Left cardiac atrium (tissue), 4 donors: ENCODE data around the gene DLX1. TPM values are rescaled to one million over a fixed set of nuclear protein-coding genes. Genes with fewer than 3 reads are reported as not detected.
"Not testable (repeated sequence)": the region's sequence is repeated elsewhere in the genome, so short reads cannot be mapped to it uniquely, and the experiment has no call there.

Experiments
- ATAC-seq, 2 donors: fragments of 200-7000 bp; cut with Tn5 transposase; one replicate each; pipeline ENCODE4 v1.9.1; 2020; ENCODE audit warnings: mild to moderate bottlenecking in 2 of 2, moderate library complexity in 2 of 2
- DNase-seq: peaks from one replicate; pipeline ENCODE4 v3.0.0-alpha.2; 2020
- intact Hi-C, 2 donors: fragments of 100-400 bp; cut with DNase I; formaldehyde crosslinking; loops; one replicate each; pipeline versions ENCODE4 v1.14.1 to v1.15.1; 2022 to 2023
- total RNA-seq, 2 donors: library from RNA; stranded (reverse); fragmentation: NEBNext Ultra II Directional; extraction: Animal tissue kit (Norgen Biotek cat#: 25700); gene quantifications; one replicate each; pipeline ENCODE4 v1.2.1, GENCODE V29; 2021
- donor health status: DM: no; HTN: yes; CAD: no.
- donor health status: DM: no; HTN: yes; CAD: no; lungs with severe emphysema.
- donor health status: DM: yes; HTN: yes; CAD: no.
- donor health status: Dilated cardiomyopathy.

The DLX1 gene
- total RNA-seq, 2 donors from 2014 or later: 0.15 to 0.16 TPM

DNA sequence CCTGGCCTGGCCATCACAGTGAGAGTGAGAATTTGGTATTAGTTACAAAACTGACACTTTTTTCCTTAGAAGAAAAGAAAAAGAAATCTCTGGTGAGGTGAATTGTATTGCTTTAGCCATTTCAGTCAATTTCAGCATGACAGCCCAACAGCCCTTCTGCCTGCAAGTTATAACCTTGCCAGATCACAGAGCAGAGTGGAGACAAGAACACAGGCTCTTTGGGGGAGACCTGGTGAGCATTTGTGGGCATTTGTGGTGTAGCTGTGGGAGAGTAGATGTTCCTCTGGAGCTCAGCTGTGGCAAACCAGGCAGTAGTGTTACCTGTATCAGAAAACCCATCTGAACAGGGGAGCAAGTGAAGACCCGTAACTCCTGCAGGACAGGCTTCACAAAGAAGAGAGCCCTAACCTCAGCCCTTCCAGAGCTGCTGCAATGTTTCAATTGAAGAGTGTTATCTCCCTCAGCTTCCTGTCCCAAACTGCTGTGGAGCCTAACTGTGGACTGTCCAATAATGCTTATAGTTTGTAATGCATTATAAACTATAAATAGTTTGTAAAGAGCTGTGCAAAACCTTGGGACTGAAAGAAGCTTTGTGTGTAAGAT, 22.8 kb upstream of the DLX1 start:
- DNase-seq: no peak
- ATAC-seq: no peak
- intact Hi-C loops: no loop called here

DNA sequence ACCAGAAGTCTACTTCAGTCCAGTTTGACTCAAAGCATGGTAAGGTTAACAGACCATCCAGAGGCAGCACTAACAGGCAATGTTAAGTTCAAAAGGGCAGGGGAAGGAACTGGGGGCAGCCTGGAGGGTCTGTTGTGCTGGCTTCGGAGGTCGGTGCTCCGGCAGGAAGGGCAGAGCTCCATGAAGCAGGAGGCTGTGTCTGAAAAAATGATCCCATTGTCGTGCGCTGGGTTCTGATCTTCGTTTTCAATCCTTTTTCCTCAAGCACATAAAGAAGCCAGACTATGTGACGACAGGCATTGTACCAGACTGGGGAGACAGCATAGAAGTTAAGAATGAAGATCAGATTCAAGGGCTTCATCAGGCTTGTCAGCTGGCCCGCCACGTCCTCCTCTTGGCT, 21.9 kb upstream of the DLX1 start:
- DNase-seq (no peak), ATAC-seq (no peak)
- intact Hi-C loops: no loop called here

DNA sequence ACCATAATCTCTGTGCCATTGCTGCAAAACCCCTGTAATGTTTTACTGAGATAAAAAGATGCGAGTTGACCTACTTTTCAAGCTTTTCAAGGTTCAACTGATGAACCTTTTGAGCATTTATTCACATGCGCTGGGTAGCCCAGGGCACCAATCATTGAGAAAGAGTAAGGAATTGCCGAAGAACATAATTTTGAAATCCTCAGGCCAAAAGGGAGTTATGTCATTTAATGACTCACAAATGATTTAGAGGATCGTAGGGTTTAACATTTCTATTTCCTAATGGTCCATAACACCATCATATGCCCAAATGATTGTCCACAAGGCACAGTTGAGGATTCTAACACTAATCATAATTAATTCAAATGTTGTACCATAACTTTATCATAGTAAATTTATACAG, 20.2 kb upstream of the DLX1 start:
- DNase-seq (no peak), ATAC-seq (no peak)
- intact Hi-C loops: no loop called here

DNA sequence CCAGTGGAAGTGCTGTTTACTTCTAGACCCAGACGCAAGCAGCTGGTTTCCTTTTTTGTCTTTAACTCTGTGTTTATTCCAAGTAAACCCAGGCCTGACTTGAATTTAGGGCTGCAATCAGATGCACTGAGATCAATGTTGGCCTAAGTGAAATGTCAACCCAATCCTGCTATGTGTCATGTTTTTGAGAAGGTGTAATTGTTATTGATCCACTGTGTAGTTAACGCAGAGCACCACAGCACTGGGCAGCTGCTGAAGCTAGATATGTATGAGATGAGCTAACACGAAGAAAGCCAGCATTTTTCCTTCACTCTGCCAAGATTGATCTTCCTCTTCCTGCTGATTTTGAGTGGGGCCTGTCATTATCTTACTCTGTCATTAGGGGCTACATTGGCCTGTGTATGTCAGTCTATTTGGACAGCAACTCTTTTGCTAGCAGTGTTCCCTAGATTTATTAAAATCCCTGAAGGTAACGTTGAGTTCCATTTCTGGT, 18.9 kb upstream of the DLX1 start:
- intact Hi-C loops: no loop called here
- DNase-seq (no peak), ATAC-seq (no peak)

DNA sequence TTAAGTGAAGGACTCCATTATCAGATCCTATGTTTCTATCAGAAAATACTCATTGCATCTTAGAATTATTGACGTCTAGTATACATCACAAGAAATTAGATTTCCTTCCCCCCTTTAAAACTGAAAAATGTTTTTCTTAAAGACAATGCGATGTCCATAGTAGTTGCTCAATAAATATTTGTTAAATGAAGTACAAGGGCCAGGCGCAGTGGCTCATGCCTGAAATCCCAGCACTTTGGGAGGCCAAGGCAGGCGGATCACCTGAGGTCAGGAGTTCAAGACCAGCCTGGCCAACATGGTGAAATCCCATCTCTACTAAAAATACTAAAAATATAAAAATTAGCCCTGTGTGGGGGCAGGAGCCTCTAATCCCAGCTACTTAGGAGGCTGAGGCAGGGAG, 17.4 kb upstream of the DLX1 start:
- not testable (repeated sequence) for ATAC-seq

DNA sequence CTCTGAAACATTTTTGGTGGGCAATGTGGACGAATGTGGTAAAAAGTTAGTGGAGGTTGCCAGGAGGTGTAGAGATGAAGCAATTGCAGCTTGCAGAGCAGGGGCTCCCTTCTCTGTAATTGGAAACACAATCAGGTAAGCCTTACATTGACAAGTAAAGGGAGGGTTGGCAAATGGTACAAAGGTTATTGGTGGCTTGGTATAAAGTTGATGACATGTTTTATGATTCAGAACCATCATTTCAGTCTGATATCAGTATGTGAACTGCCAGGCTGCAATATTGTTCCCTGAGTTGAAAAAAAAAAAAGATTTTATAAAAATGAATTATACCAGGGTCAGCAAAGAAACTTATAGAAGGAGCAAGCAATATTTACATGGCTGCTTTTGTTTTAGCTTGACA, 14.4 kb upstream of the DLX1 start:
- intact Hi-C loops: no loop called here
- DNase-seq (no peak), ATAC-seq (no peak)

More for the DNA sequence above, 17.4 kb upstream of the DLX1 start:
- intact Hi-C loops, DNase-seq: not testable (repeated sequence)

DNA sequence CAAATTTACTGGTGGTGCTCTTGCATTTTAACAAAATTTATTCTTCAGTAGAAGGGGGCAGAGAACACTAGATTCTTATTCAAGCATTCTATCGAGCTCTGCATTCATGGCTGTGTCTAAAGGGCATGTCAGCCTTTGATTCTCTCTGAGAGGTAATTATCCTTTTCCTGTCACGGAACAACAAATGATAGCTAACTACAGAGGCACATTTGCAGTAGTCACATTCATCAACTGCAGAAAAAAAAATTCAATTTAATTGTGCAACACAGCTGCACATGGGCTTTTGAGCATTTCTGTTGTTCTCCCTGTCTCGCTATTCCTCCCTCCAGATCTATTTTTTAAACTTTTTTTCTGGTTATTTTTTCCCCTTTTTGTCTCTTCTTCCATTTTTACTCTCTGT, 13.0 kb upstream of the DLX1 start:
- intact Hi-C loops: no loop called here
- no peak for ATAC-seq
- DNase-seq: no peak

DNA sequence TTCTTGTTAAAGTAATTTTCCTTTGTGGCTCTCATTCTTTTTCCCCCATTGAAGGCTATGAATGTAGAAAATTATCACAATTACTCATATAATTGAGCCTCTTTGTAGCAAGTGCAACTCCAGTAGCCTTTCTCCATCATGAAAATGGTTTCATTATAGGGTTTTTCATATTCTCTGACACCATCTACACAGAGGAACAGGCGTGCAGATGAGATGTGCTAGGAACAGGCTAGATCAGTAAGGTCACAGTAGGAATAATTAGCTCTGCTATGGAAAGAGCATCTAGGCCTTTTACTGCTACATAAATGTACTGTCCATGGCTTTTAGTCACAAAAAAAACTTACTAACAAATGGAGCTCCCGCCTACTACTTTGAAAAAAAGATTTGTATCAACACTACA, 12.6 kb upstream of the DLX1 start:
- DNase-seq (no peak), ATAC-seq (no peak)
- intact Hi-C loops: no loop called here

DNA sequence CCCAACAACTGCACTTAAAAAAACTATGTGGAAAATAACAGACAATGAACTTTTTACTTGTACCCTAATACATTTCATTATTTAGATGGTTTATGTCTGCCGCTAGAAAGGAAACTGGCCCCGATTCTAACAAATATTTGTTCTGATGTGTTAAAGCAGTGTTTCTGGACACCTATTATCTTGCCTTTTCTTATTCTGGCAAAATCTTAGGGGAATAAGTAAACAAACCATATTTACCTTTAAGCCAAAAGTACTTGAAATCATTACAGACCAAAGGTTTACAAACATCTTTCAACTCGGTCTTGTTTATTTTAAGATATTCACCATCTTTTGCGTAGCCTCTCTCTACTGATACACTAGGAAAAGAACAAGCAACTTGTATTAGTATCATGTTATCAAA, 11.8 kb upstream of the DLX1 start:
- intact Hi-C loops: no loop called here
- no peak for ATAC-seq
- no peak for DNase-seq

DNA sequence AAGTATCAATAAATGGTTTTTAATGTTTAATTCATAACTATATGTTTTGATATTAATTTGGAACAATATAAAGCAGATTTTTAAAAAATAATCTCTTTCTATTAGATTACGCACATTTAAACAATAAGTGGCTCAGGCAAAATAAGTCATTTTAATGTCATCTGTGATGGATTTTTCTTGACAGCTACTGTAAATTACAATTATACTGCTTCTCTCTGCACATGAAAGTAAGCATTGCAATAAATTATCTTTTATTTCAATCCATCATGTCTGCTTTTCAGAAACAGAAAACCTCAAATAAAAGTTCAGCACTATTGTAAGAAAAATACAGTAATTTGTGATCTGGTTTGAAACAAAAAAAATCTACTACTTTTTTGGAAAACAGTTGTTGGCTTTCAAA, 11.1 kb upstream of the DLX1 start:
- no peak for ATAC-seq

DNA sequence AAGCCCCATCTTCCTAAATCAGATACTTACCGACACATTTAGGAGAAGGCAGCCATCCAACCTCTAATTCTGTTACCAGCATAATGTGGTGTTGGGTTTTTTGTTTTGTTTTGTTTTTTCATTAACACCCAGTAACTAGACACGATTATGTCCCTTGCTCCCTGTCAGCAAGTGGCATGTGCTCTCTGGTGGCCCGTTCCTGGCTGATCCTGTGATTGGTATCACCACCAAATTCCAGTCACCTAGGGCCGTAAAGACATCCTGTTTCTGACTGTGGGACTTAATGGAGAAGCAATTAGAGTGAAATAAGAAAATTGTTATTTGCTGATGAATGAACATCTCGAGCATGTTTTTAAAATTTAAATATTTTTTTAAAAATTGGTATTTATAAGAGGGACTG, 5.9 kb upstream of the DLX1 start:
- intact Hi-C loops: no loop called here
- no peak for ATAC-seq
- DNase-seq: no peak

More for the DNA sequence above, 11.1 kb upstream of the DLX1 start:
- no peak for DNase-seq
- intact Hi-C loops: no loop called here

DNA sequence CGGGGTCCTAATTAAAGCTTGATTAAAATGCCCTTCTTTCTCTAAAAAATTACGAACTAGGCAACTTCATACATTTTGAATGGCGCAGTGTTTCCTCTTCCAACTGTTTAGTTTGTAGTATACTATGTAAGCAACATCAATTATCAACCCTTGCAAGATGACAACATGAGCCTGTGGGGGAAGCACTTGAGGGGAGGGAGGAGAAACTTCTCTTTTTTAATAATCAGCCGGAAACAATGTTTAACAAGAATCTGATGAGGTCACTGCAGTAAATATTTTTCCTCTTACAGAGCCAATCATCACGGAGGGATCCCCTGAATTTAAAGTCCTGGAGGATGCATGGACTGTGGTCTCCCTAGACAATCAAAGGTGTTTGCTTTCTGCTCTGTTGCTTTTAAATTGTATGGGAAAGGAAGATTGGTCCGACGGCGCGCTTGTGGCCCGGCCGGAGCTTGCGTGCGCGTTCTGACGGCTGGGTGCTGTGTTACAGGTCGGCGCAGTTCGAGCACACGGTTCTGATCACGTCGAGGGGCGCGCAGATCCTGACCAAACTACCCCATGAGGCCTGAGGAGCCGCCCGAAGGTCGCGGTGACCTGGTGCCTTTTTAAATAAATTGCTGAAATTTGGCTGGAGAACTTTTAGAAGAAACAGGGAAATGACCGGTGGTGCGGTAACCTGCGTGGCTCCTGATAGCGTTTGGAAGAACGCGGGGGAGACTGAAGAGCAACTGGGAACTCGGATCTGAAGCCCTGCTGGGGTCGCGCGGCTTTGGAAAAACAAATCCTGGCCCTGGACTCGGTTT, 5.3 kb upstream of the DLX1 start:
- ATAC-seq: no peak
- DNase-seq: no peak
- intact Hi-C loops: no loop called here

DNA sequence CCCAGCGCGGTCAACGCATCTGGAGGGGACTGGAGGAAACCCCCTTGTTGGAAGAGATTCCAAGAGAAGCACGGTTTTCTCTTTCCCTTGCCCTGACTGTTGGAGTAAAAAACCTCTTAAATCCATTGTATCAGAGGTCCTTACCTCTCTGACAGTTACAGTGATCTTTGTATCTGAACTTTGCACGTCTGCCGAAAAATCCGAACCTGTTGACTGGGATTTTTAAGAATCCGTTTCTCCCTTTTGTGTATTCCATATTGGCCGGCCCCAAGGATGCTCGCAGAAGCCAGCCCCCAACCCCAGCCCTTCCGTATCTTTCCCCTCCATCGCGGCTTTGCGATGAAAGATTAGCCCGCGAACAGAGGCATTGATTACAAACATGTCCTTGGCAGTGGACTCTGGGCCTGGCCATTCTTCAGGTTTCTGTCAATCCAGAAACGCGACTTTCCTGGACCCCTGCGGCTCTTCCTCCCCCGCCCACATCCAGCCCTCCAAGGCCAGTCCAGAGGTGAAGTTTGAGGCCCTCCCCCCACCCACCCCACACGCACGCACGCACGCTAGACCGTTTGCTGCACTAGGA, 4.6 kb upstream of the DLX1 start:
- DNase-seq (no peak), ATAC-seq (no peak)
- intact Hi-C loops: no loop called here

DNA sequence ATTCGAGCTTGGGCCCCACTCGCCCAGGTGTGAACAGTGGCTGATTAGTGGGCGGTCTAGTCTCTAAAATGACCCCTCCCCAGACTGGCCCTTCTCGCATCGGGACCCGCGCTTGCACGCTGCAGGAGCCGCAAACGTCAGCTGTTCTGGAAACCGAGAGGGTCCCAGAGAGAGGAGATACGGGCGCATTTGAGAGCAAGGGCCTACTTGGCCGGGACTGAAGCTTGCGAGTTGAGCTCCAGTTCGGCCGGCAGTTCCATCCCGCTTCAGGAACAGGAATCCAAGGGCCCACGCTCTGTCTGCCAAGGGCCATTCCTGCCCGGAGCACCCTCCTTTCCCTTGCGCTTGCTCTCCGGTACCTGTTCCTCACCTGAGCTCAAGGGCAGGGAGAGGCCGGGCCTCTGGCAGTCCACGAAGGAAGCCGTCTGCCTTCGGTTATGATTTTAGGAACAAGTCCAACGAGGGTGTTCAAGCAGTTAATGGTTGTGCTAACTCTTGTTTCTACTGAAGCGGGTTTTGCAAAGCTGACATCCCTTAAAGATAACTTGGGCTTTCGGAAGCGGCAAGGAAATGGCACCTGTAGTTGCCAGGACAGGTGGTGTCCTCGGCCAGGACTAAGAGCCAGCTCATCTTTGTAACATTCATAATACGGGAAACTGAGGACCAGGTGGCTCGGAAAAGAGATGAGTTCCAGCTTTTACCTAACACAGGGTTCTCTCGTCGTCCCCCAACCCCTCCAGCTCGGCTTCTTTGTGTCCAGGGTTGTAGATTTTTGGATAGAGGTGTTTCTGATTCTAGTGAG, 3.9 kb upstream of the DLX1 start:
- DNase-seq: no peak
- no peak for ATAC-seq
- intact Hi-C loops: no loop called here

DNA sequence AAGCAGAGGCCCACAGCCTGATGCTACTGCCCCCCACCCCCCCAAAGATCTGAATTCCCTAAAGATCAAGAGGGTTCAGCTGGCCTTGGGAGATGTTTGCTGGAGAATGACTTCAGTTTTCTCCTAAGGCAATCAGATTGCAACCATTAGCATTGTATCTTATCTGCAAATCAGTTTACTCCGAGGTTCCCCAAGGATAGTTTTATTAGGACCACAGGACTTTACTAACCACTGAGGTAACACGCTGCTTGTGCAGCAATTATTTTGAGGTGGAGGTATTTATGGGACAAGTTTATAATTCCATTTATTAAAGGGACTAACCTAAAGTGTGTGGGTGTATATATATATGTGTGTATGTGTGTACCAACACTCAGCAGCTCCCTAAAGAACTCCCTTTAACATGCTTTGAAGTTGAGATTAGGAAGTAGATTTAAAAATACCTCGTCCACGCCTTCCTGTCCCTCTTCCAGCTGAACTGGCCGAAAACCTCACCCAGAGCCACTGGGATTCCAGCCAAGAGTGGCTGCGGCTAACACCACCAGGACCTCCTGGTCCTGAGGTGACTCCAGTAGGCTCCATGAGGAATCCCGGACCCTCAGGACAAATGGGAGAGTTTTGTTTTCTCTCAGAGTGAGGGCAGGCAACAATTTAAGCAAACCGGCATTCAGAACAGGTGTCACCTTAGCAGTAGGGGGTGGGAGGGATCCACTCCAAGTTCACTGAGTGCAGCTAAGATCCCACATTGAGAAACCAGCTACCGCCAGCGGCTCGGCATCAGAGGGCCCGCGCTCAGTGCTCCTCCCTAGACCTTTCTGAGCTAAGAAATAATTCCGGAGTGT, 3.0 kb upstream of the DLX1 start:
- ATAC-seq (no peak), DNase-seq (no peak)
- intact Hi-C loops: no loop called here

DNA sequence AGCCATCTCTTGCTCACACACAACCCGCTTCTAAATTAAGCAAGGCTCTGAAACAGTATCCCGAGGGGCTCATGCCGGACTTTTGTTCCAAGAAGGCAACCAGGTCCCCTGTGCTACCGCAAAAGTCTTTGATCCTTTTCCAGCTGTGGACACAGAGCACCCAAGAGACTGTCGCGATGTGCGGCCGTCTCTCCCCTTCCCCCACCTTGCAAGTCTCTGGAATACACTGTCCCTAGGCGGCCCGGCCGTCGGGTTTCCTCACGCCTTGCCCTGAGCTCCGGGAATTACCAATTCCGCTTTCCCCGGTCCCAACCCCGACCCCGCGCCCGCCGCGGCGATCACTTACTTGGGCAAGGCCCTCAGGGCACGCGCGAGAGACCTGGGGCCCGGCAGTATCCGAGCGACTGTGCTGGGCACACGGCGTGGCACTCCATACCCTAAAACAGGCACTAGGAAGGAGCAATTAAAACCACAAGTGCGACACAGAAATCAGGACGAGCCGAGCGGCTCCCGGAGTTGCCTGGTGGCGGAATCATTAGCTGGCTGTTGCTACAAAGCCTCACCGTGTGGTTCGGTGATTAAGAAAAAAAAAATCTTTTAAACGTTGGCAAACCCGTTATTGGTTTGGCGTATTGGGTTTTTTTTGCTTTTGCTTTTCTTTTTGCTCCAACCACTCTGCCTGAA, 2.2 kb upstream of the DLX1 start:
- DNase-seq: no peak
- no peak for ATAC-seq
- intact Hi-C loops: no loop called here

DNA sequence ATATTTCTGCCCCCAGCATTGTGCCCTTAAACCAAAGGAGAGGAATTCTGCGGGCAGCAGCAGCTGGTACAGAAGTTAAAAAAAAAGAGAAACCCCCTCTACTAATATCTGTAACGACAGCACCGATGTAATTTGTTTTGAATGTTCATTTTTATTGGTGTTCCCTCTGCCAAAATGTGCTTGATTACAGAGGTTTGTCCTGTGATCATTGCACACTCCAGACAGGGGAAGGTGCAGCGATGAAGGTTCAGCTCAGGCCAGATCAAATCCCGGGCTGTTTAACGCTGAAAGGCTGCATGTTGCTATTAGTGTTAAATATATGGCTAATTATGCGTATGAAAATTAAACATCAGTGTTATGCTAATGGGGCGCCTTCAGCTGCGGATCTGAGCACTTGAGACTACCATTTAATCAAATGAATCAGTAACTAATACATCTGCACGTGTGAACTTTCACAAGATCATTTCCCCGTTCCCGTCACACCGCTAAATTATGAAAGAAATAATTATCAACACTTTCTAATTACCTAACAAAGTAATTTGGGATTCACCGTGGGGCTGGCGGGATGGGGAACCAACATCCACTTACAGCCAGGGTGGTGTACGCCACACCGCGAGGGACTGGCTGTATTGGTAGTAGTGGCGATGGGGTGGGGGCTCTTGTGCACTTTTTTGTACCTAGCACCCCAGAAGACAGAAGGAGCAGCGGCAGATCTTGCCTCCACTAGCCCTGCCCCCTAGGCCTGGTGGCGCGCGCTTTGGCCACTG, 1.5 kb upstream of the DLX1 start:
- intact Hi-C loops: no loop called here
- DNase-seq (no peak), ATAC-seq (no peak)

DNA sequence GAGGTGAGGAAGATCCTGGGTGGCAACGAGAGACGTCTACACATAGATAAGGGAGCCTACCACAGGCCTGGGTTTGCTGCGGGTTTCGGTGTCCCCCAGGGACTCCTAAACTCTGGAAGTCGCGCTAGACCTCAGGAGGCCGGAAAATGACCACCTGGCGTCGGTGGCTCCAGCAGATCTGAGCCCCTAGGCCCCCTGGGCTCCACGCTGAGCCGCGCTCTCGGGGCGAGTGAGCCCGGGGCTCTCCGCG, 987 bp upstream of the DLX1 start:
- ATAC-seq (no peak), DNase-seq (no peak)
- intact Hi-C loops: no loop called here
